Neural cell (in vitro differentiated cells): ENCODE data around the gene CRLF1. TPM values are rescaled to one million over a fixed set of nuclear protein-coding genes. Genes with fewer than 3 reads are reported as not detected.
A peak's percentile ranks its signal among the peaks of the same experiment; 100 is the strongest.

Experiments
- H2AFZ ChIP-seq: fragments of 200-600, 300-800 bp; sonication (generic), shearing (Covaris generic); 2 replicates; pipeline ENCODE4 v1.6.0; 2014; ENCODE audit warnings: low read depth, mild to moderate bottlenecking, antibody characterized with exemption, low read length, moderate library complexity
- H3F3A ChIP-seq: fragments of 200-600 bp; shearing (Covaris generic); 2 replicates; pipeline ENCODE4 v1.6.1; 2016; ENCODE audit warnings: mild to moderate bottlenecking, moderate library complexity, mixed read lengths, antibody characterized with exemption, low read length; ENCODE audit not compliant: insufficient read depth, poor library complexity, severe bottlenecking
- H3K27ac ChIP-seq: fragments of 200-600, 300-800 bp; sonication (generic), shearing (Covaris generic); 2 replicates; pipeline ENCODE4 v1.5.1; 2014; ENCODE audit warnings: mild to moderate bottlenecking, low read length, moderate library complexity
- H3K27me3 ChIP-seq: fragments of 300-800, 200-600 bp; sonication (generic), shearing (Covaris generic); 2 replicates; pipeline ENCODE4 v1.6.0; 2014; ENCODE audit warnings: mild to moderate bottlenecking, low read depth, low read length, moderate library complexity; ENCODE audit not compliant: insufficient read depth
- H3K36me3 ChIP-seq: fragments of 300-800, 200-600 bp; sonication (generic), shearing (Covaris generic); 2 replicates; pipeline ENCODE4 v1.5.1; 2014; ENCODE audit warnings: mild to moderate bottlenecking, antibody characterized with exemption, low read length, moderate library complexity; ENCODE audit not compliant: insufficient read depth
- H3K4me2 ChIP-seq: fragments of 300-800, 200-600 bp; sonication (generic), shearing (Covaris generic); 2 replicates; pipeline ENCODE4 v1.6.0; 2014; ENCODE audit warnings: mild to moderate bottlenecking, low read length
- H3K4me3 ChIP-seq: fragments of 300-800, 200-600 bp; sonication (generic), shearing (Covaris generic); 2 replicates; pipeline ENCODE4 v1.5.1; 2014; ENCODE audit warnings: mild to moderate bottlenecking, low read length, moderate library complexity
- H3K79me2 ChIP-seq: fragments of 200-600 bp; shearing (Covaris generic); replicated peaks from 2 replicates; pipeline ENCODE4 v1.6.0; 2014; ENCODE audit warnings: mild to moderate bottlenecking, low read length, moderate library complexity; ENCODE audit not compliant: insufficient read depth
- H3K9ac ChIP-seq: fragments of 300-800, 200-600 bp; sonication (generic), shearing (Covaris generic); 2 replicates; pipeline ENCODE4 v1.6.1; 2016; ENCODE audit warnings: mild to moderate bottlenecking, low read length, mixed read lengths
- H3K9me2 ChIP-seq: fragments of 200-600 bp; shearing (Covaris generic); 2 replicates; pipeline ENCODE4 v1.6.1; 2016; ENCODE audit warnings: mild to moderate bottlenecking, low read length, mixed read lengths; ENCODE audit not compliant: insufficient read depth
- H3K9me3 ChIP-seq: fragments of 200-600, 300-800 bp; sonication (generic), shearing (Covaris generic); 2 replicates; pipeline ENCODE4 v1.6.1; 2016; ENCODE audit warnings: mild to moderate bottlenecking, mixed run types, low read length, moderate library complexity, mixed read lengths
- H4K20me1 ChIP-seq: fragments of 200-600 bp; shearing (Covaris generic); 2 replicates; pipeline ENCODE4 v1.6.1; 2016; ENCODE audit warnings: mild to moderate bottlenecking, mixed run types; ENCODE audit not compliant: insufficient read depth
- EP300 ChIP-seq: fragments of 450-650 bp; conservative IDR thresholded peaks from 2 replicates; pipeline ENCODE4 v1.6.1; 2014; ENCODE audit warnings: antibody characterized with exemption, mild to moderate bottlenecking, moderate library complexity; ENCODE audit not compliant: poor library complexity, severe bottlenecking
- EZH2 ChIP-seq: fragments of 200-600, 300-800 bp; shearing (Covaris generic), sonication (generic); IDR thresholded peaks from 2 replicates; pipeline ENCODE4 v1.6.1; 2014; ENCODE audit warnings: antibody characterized with exemption, low read length, borderline replicate concordance, mild to moderate bottlenecking; ENCODE audit not compliant: insufficient read depth, poor library complexity, severe bottlenecking
- MXI1 ChIP-seq: fragments of 450-650 bp; conservative IDR thresholded peaks from 2 replicates; pipeline ENCODE4 v1.6.1; 2014; ENCODE audit warnings: antibody characterized with exemption, mild to moderate bottlenecking; ENCODE audit not compliant: poor library complexity, severe bottlenecking
- POLR2AphosphoS5 ChIP-seq: IDR thresholded peaks from 2 replicates; pipeline ENCODE4 v1.6.1; 2012
- RAD21 ChIP-seq: fragments of 450-650 bp; conservative IDR thresholded peaks from 2 replicates; pipeline ENCODE4 v1.6.1; 2014; ENCODE audit warnings: antibody characterized with exemption, mild to moderate bottlenecking, moderate library complexity
- SMC3 ChIP-seq: fragments of 450-650 bp; conservative IDR thresholded peaks from 2 replicates; pipeline ENCODE4 v1.6.1; 2014; ENCODE audit warnings: antibody characterized with exemption, mild to moderate bottlenecking, moderate library complexity; ENCODE audit not compliant: poor library complexity
- TAF1 ChIP-seq: IDR thresholded peaks from 2 replicates; pipeline ENCODE4 v1.6.1; 2012; ENCODE audit warnings: low read depth
- polyA plus RNA-seq: library from polyadenylated mRNA; depleted of rRNA; stranded (reverse); fragments of >200 nt; gene quantifications from 2 replicates; pipeline ENCODE4 v1.2.3, GENCODE V29; 2014
- TF ChIP-seq, protein P1 (sequence below): fragments of 450-650 bp; IDR thresholded peaks from 2 replicates; pipeline ENCODE4 v1.5.1; 2014; ENCODE audit warnings: antibody characterized with exemption, mild to moderate bottlenecking, moderate library complexity; ENCODE audit not compliant: poor library complexity, severe bottlenecking
- TF ChIP-seq, protein P2 (sequence below): IDR thresholded peaks from 2 replicates; pipeline ENCODE4 v1.6.1; 2012; ENCODE audit warnings: borderline replicate concordance

The CRLF1 gene
- polyA plus RNA-seq, 1 donor from 2014 or later: 14.2 TPM

DNA sequence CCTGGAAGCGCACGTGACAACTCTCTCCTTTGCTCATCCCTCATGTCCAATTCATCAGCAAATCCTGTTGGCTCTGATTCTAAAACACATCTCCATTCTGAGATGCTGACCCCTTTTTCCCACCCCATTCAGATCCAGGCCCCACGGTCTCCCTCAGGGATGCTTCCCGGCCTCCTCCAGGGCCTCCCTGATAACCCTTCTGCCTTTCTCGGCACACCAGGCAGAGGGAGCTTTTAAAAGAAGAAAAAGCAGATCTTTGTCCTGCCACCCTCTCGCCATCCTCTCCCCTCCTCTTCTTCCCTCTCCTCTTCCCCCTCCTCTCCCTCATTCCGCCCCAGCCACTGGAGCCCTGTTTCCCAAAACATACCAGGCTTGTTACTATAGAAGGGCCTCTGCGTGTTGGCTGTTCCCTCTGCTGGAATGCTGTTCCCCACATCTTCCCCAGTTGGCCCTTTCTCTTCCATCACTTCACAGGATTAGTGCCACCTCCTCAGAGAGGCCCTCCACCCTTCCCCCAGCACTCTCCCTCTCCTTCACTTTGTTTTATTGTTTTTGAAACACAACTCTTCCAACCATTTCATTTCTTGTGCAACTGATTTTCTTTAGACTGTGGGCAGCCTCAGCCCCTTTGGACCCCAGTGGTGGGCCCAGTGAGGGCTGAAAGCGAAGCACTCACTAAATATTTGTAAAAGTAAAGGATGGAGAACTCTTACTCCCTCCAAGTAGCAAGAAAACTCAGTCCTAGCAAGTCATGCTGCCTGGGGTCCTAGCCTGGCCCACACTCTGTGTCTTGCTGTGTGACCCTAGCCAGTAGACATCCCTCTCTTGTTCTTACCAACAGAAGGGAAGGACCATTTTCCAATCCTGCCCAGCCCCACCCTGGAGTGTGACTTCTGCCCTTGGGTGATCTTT, 2.5 kb upstream of the CRLF1 start:
- no peaks in the 10 kb centered on the region for H3K36me3 ChIP-seq
- H3K79me2 ChIP-seq: no peaks in the 10 kb centered on the region
- TF ChIP-seq EZH2: peak; percentile 53
- TF ChIP-seq SMC3: no peak
- no peaks in the 10 kb centered on the region for H3K9me2 ChIP-seq
- no peak overlapping the region for H3K27ac ChIP-seq
- peaks cover 83% of the 10 kb centered on the region for H3K27me3 ChIP-seq
- H3K9me3 ChIP-seq: no peaks in the 10 kb centered on the region
- no peak overlapping the region for H3K9ac ChIP-seq
- no peak overlapping the region for H2AFZ ChIP-seq
- no peak overlapping the region for H3K4me2 ChIP-seq
- no peak overlapping the region for H3K4me3 ChIP-seq
- H4K20me1 ChIP-seq: no peaks in the 10 kb centered on the region
- no peaks in the 10 kb centered on the region for H3F3A ChIP-seq

DNA sequence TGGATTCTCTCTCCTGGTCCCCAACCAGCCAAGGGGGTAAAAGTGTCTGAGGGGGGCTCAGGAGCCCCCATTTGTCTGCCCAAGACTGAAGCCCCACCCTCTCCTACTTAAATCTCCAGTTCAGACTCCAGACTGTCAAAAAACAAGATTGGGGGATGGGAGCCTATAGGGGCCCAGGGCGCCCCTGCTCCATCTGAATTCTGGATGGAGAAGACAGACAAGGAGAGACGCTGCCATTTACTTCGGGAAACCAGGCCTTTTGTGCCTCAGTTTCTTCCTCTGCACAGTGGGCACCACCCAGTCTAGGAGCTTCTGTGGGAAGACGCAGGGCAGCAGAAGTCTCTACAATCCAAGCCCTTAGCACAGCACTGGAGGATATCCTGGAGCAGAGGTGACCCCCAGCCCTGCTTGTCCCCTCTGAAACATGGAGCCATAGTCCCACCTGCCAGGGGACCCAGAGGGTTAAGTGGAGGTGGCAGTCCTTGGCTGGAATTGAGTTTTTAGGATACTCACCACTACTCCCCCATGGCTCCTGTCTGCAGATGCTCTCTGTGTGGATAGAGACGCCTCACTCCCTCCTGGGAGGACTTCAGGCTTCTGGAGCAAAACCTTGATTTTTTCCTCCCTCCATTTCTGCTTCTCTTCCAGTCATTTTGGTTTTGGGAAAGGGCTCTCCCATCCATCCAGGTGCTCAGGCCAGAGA, 1.7 kb upstream of the CRLF1 start:
- Histone ChIP-seq H3K4me2 (no peak overlapping the region), H3K9ac (no peak overlapping the region), H3K79me2 (no peaks in the 10 kb centered on the region), H4K20me1 (no peaks in the 10 kb centered on the region), H3K27ac (no peak overlapping the region), H3K4me3 (no peak overlapping the region), H2AFZ (no peak overlapping the region), H3K9me2 (no peaks in the 10 kb centered on the region), H3F3A (no peaks in the 10 kb centered on the region), H3K36me3 (no peaks in the 10 kb centered on the region), H3K27me3 (peaks cover 89% of the 10 kb centered on the region), H3K9me3 (no peaks in the 10 kb centered on the region)
- TF ChIP-seq, protein P1, sequence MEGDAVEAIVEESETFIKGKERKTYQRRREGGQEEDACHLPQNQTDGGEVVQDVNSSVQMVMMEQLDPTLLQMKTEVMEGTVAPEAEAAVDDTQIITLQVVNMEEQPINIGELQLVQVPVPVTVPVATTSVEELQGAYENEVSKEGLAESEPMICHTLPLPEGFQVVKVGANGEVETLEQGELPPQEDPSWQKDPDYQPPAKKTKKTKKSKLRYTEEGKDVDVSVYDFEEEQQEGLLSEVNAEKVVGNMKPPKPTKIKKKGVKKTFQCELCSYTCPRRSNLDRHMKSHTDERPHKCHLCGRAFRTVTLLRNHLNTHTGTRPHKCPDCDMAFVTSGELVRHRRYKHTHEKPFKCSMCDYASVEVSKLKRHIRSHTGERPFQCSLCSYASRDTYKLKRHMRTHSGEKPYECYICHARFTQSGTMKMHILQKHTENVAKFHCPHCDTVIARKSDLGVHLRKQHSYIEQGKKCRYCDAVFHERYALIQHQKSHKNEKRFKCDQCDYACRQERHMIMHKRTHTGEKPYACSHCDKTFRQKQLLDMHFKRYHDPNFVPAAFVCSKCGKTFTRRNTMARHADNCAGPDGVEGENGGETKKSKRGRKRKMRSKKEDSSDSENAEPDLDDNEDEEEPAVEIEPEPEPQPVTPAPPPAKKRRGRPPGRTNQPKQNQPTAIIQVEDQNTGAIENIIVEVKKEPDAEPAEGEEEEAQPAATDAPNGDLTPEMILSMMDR: no peak
- TF ChIP-seq SMC3 (no peak), RAD21 (no peak), EZH2 (no peak), POLR2AphosphoS5 (no peak), EP300 (no peak), MXI1 (no peak), TAF1 (no peak)
- TF ChIP-seq, protein P2, sequence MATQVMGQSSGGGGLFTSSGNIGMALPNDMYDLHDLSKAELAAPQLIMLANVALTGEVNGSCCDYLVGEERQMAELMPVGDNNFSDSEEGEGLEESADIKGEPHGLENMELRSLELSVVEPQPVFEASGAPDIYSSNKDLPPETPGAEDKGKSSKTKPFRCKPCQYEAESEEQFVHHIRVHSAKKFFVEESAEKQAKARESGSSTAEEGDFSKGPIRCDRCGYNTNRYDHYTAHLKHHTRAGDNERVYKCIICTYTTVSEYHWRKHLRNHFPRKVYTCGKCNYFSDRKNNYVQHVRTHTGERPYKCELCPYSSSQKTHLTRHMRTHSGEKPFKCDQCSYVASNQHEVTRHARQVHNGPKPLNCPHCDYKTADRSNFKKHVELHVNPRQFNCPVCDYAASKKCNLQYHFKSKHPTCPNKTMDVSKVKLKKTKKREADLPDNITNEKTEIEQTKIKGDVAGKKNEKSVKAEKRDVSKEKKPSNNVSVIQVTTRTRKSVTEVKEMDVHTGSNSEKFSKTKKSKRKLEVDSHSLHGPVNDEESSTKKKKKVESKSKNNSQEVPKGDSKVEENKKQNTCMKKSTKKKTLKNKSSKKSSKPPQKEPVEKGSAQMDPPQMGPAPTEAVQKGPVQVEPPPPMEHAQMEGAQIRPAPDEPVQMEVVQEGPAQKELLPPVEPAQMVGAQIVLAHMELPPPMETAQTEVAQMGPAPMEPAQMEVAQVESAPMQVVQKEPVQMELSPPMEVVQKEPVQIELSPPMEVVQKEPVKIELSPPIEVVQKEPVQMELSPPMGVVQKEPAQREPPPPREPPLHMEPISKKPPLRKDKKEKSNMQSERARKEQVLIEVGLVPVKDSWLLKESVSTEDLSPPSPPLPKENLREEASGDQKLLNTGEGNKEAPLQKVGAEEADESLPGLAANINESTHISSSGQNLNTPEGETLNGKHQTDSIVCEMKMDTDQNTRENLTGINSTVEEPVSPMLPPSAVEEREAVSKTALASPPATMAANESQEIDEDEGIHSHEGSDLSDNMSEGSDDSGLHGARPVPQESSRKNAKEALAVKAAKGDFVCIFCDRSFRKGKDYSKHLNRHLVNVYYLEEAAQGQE: no peak
